ENCODE measurements around the gene PLA2G4B.

The PLA2G4B gene, protein sequence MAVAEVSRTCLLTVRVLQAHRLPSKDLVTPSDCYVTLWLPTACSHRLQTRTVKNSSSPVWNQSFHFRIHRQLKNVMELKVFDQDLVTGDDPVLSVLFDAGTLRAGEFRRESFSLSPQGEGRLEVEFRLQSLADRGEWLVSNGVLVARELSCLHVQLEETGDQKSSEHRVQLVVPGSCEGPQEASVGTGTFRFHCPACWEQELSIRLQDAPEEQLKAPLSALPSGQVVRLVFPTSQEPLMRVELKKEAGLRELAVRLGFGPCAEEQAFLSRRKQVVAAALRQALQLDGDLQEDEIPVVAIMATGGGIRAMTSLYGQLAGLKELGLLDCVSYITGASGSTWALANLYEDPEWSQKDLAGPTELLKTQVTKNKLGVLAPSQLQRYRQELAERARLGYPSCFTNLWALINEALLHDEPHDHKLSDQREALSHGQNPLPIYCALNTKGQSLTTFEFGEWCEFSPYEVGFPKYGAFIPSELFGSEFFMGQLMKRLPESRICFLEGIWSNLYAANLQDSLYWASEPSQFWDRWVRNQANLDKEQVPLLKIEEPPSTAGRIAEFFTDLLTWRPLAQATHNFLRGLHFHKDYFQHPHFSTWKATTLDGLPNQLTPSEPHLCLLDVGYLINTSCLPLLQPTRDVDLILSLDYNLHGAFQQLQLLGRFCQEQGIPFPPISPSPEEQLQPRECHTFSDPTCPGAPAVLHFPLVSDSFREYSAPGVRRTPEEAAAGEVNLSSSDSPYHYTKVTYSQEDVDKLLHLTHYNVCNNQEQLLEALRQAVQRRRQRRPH

GRCh38 chr15:41838400-41838897, at the start of gene PLA2G4B:
Gene PLA2G4B (plus strand): TSS chr15:41838847. CDS start chr15:41838914, 67 bp downstream.
- DNase-seq, result no peak

DNA sequence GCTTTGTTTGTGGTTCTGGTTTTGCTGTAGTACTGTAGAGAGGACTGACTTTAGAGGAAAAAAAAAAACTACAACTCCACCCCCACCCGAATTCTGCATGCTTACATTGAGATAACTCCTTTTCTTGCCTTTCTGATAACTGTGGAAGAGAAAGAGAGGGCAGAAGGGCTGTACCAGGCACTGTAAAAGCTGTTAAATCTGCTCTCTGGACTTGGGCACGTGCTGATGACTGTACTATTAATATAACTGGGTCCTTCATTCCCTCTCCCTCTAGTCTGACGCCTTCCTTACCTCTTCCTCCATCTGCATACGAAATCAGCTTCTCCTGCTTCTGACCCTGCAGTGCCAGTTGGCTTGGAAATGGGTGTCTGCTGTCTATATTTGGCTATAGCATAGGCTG, 49.4 kb upstream of the PLA2G4B start:
- no peak for DNase-seq

DNA sequence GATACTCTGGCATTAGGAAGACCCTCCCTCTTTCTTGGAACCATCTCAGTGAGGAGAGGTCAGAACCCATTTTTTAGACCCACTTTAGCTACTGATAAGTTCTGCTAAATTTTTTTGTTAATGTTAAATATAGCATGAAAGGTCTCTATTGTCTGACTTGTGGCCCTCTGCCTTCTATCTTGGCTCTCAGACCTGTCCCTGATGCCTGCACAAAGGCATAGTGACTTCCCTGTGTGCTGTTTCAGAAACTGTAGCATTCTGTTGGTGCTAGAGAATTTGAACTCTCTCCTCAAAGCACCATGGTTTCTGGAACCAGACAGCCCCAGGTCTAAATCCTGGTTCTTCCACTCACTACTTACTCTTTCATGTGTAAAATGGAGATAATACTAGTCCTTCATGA, 49.0 kb upstream of the PLA2G4B start:
- DNase-seq, result no peak

- no peak for DNase-seq
These were observed 48.5 kb upstream of the PLA2G4B start for GRCh38 chr15:41790169-41790568.

GRCh38 chr15:41790756-41791546, 47.7 kb upstream of the PLA2G4B start:
- no peak for DNase-seq

DNA sequence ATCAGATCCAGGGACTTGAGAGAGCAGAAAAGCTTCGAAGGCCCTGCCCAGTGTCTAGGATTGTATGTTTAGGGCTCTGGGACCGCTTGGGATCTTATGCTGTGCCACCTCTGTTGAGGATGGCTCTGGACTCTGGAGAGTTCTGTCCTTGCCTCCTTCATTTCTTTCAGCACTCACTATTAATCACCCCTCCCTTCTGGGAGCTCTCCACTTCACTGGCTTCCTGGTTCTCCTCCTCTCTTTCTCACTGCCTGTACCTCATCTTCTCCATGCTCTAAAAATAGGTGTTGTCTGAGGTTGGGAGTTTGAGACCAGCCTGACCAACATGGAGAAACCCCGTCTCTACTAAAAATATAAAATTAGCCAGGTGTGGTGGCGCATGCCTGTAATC, 47.1 kb upstream of the PLA2G4B start:
- DNase-seq, result no peak

- peak; percentile 97 for DNase-seq
These were observed 46.5 kb upstream of the PLA2G4B start for GRCh38 chr15:41792000-41792637.

- no peak for DNase-seq
These were observed 44.6 kb upstream of the PLA2G4B start for GRCh38 chr15:41794081-41794480.

DNA sequence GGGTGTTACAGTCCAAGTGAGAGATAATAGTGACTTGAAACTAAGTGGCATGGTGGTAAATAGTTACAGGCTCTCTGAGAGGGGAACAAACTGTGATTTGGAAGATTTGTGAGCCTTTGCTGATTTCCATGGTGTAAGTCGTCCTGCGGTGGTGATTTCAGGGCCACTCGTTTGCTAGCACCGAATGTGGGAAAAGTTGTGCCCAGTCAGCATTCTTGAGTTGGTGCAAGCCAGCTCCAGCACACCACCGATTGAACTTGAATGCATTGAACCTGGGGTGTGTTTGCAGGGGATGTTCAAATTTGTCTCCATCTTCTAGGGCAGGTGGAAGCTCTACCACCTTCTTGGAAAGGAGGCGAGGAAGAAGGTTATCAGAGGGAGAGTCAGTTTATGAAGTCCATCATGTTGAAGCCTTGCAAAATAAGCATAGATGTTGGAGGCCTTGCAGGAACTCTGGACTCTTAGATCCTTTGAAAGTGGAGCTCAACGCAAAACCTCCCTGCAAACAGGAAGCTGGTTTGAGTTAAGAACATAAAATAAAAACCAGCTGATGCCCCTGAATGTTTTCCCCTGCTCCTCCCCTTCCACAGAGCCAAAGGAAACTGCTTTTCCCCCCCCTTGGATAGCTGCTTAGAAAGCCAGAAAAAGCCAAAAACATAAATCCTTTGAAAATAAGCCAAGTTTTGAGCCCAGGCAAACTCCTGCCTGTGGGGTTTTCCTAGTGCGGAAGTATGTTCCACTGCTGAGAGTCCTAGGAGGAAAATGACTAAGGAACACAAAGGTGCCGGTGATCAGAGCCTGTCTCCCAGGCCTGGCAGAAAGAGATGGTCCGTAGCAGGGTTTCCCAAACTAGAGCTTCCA, 42.4 kb upstream of the PLA2G4B start:
- DNase-seq, result no peak

- peak; percentile 10 for DNase-seq
These were observed 41.3 kb upstream of the PLA2G4B start for GRCh38 chr15:41797201-41797944.

GRCh38 chr15:41798607-41799487, 39.8 kb upstream of the PLA2G4B start:
- no peak for DNase-seq

DNA sequence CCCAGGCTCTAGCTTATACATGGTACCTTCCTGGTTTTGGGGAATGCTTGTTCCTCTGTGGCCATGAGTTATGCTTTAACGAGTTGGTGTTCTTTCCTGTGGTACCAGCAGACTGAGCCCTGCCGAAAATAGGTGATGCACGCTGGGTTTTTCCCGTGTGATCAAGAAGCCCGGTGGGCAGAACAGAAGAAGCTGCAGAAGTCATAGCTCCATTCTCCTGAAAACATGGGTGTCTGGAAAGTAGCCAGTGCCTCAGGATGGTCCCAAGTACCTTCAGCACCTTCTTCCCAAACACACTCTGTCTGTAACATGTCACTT, 39.2 kb upstream of the PLA2G4B start:
- no peak for DNase-seq

GRCh38 chr15:41801185-41801584, 37.5 kb upstream of the PLA2G4B start:
- DNase-seq, result no peak

DNA sequence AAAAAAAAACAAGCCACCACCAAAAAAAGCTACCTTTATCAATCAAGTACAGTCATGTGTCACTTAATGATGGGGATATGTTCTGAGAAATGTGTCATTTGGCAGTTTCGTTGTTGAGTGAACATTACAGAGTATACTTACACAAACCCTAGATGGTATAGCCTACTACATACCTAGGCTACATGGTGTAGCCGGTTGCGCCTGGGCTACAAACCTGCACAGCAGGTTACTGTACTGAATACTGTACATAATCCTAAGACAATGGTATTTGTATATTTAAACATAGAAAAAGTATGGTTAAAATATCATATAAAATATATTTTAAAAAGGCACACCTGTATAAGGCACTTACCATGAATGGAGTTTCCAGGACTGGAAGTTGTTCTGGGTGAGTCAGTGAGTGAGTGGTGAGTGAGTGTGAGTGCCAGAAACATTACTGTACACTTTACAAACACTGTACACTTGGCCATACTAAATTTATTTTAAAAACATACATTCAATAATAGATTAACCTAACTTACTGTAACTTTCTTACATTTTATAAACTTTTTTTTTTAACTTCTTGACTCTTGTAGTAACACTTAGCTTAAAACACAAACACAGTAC, 36.7 kb upstream of the PLA2G4B start:
- no peak for DNase-seq

DNA sequence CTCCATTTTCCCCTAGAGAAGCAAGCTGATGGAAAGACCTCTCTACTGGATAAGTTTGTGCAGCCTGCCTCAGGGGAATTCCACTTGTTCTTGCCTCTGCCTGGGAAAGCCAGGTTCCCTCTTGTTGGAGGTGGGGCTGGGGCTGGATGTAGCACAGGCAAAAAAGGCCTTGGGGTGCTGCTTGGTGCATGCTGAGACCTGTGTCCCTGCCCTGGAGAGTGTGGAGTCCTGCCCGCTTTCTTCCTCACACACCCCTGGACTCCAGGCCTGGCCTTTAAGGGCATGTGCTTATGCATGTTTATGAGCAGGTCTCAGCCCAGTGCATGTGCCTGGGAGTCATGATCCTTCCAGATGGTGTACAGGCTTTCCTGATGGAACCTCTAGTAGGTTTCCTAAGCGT, 34.3 kb upstream of the PLA2G4B start:
- no peak for DNase-seq

DNA sequence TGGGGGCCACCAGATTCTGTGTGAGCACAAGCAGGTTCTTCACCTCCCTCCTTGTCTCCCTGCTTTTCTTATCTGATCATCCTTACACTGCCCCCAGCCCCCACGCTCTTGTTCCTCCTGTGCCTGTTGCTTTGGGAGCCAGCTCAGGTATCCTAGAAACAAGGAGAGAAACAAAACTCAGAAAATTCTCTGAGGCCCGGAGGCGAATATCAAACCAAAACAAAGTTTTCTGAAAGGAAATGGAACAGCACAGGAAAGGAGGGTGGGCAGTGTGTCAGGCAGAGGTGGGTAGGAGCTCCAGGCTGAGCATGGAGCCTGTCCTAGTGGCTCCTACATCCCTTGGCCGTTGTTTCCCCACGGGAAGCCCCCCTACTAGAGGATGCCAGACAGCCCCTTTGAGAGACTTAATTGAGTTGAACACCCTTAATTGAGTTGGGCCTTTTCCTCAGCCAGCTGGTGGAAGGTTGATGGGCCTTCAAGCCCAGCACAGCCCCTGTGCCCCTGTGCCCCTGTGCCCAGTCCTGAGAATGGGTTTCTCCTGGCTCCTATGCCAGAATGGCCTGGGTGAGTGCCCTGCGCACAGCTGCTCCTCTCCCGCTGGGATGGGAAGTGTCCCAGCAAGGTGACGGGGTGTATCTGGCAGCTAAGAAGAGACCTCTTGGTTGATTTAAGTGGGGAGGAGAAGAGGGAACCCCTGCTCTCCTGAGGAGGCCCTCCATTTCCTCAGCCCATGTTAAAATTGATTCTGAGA, 33.6 kb upstream of the PLA2G4B start:
- DNase-seq, result no peak

DNA sequence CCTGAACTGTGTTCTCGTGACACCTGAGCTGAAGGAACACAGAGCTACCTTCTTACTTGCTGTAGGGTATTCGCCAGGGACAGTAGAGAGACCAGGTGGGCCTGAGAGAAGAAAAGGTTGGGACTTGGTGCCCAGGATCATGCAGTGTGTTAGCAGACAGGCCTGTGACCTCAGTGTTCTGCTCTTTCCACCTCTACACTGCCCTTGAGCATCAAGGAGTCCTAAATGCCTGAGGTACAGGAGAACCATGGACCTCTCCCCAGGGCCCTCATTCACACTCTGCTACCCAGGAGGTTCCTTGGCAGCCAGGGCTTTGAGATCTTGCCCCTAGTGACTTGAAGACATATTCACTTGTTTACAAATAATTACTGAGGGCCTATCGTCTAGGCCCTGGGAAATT, 32.9 kb upstream of the PLA2G4B start:
- DNase-seq, result no peak

GRCh38 chr15:41806291-41807181, 32.1 kb upstream of the PLA2G4B start:
- DNase-seq, result no peak
